ENCODE measurements around the gene CBARP. TPM values are rescaled to one million over a fixed set of nuclear protein-coding genes. Genes with fewer than 3 reads are reported as not detected.

The CBARP gene
- polyA plus RNA-seq, 1 of the 3 experiments (the other 2 are of a cell fraction), result 5.1 TPM

DNA sequence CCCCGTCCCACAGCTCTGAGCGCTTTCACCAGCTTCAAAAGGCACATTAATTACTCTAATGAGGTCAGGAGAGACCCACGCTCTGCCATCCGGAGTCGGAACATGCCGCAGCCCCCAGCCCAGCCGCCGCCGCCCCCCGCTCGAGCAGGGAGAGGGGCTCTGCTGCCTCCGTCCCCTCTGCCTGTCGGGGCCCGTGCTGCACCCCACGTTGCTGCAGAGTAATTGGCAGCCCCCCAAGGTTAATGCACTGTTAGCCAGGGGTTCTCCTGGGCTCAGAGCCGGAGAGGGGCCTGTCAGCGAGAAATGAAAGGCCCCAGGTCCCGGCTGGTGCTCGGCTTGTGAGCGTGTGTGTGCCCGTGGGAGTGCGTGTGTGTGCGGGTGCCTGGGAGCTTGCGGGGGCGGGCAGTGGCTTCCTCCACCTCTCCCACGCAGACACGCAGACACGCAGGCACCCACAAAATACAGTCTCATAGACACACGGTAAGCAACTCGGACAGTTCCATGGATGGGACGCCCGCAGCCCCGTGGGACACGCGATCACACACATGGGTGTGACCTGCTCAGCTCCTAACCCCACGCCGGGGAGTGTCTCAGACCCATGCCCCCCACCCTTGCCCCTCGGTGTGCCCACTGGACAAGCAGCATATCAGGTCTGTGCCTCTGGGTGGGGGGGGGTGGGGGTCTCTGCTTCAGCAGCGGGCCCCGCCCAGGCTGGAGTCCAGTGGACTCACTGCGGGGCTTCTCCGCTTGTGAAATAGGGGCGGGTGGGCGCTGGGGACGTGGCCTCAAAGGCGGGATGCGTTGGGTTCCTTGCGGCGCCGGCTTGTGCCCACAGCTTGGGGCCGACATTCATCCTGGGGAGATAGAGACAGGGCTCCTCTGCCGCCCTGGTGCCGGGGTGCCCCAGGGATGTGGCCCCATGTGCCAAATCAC is 43.1 kb upstream of the CBARP start:
- Histone ChIP-seq H3K9me3 (no peaks in the 10 kb centered on the region), H3K4me3 (ENCODE audit: low read depth in 2 of 2, low read length in 1 of 2) (no peak overlapping the region), H3F3A (replicated peaks; ENCODE audit: insufficient read depth) (peaks cover 27% of the 10 kb centered on the region), H2AFZ (ENCODE audit: low read depth) (no peak overlapping the region), H3K27me3 (ENCODE audit: insufficient read depth) (no peaks in the 10 kb centered on the region), H3K36me3 (replicated peaks in 1 of 2; ENCODE audit: control insufficient read depth in 1 of 2, insufficient read depth in 2 of 2, low read length in 1 of 2) (peaks cover 6 to 17% of the 10 kb centered on the region in 2 experiments), H3K9me2 (no peaks in the 10 kb centered on the region), H3K4me2 (no peak overlapping the region), H3K79me2 (ENCODE audit: insufficient read depth) (peaks cover 17% of the 10 kb centered on the region), H3K27ac (ENCODE audit: low read depth in 2 of 2, low read length in 1 of 2) (no peak overlapping the region), H4K20me1 (ENCODE audit: insufficient read depth) (peaks cover 5% of the 10 kb centered on the region), H3K9ac (no peak overlapping the region), H3K4me1 (ENCODE audit: control insufficient read depth in 1 of 2, insufficient read depth in 2 of 2, low read depth in 1 of 2, low read length in 1 of 2) (peaks cover 4 to 9% of the 10 kb centered on the region in 2 experiments; a peak in 1 of 4 replicates)
- TF ChIP-seq TCF12 (IDR thresholded peaks at IDR 0.05), result no peak
- TF ChIP-seq, protein P1, sequence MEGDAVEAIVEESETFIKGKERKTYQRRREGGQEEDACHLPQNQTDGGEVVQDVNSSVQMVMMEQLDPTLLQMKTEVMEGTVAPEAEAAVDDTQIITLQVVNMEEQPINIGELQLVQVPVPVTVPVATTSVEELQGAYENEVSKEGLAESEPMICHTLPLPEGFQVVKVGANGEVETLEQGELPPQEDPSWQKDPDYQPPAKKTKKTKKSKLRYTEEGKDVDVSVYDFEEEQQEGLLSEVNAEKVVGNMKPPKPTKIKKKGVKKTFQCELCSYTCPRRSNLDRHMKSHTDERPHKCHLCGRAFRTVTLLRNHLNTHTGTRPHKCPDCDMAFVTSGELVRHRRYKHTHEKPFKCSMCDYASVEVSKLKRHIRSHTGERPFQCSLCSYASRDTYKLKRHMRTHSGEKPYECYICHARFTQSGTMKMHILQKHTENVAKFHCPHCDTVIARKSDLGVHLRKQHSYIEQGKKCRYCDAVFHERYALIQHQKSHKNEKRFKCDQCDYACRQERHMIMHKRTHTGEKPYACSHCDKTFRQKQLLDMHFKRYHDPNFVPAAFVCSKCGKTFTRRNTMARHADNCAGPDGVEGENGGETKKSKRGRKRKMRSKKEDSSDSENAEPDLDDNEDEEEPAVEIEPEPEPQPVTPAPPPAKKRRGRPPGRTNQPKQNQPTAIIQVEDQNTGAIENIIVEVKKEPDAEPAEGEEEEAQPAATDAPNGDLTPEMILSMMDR (IDR thresholded peaks at IDR 0.05), result no peak
- TF ChIP-seq MEF2A (IDR thresholded peaks at IDR 0.05; ENCODE audit: borderline replicate concordance, low read depth), result no peak
- no peak for TF ChIP-seq TAF1 (IDR thresholded peaks at IDR 0.05; ENCODE audit: borderline replicate concordance, low read depth, low read length)
- TF ChIP-seq EZH2phosphoT487 (IDR thresholded peaks at IDR 0.05; ENCODE audit: borderline replicate concordance, low read depth), result no peak
- no peak for TF ChIP-seq SMC3 (IDR thresholded peaks at IDR 0.05; ENCODE audit: low read depth, low read length)
- TF ChIP-seq, protein P2, sequence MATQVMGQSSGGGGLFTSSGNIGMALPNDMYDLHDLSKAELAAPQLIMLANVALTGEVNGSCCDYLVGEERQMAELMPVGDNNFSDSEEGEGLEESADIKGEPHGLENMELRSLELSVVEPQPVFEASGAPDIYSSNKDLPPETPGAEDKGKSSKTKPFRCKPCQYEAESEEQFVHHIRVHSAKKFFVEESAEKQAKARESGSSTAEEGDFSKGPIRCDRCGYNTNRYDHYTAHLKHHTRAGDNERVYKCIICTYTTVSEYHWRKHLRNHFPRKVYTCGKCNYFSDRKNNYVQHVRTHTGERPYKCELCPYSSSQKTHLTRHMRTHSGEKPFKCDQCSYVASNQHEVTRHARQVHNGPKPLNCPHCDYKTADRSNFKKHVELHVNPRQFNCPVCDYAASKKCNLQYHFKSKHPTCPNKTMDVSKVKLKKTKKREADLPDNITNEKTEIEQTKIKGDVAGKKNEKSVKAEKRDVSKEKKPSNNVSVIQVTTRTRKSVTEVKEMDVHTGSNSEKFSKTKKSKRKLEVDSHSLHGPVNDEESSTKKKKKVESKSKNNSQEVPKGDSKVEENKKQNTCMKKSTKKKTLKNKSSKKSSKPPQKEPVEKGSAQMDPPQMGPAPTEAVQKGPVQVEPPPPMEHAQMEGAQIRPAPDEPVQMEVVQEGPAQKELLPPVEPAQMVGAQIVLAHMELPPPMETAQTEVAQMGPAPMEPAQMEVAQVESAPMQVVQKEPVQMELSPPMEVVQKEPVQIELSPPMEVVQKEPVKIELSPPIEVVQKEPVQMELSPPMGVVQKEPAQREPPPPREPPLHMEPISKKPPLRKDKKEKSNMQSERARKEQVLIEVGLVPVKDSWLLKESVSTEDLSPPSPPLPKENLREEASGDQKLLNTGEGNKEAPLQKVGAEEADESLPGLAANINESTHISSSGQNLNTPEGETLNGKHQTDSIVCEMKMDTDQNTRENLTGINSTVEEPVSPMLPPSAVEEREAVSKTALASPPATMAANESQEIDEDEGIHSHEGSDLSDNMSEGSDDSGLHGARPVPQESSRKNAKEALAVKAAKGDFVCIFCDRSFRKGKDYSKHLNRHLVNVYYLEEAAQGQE (IDR thresholded peaks at IDR 0.05; ENCODE audit: low read depth, low read length), result no peak
- TF ChIP-seq RFX5 (IDR thresholded peaks at IDR 0.05; ENCODE audit: low read length), result no peak
- TF ChIP-seq FOSL2 (IDR thresholded peaks at IDR 0.05; ENCODE audit: borderline replicate concordance, low read depth), result no peak
- TF ChIP-seq, protein P3, sequence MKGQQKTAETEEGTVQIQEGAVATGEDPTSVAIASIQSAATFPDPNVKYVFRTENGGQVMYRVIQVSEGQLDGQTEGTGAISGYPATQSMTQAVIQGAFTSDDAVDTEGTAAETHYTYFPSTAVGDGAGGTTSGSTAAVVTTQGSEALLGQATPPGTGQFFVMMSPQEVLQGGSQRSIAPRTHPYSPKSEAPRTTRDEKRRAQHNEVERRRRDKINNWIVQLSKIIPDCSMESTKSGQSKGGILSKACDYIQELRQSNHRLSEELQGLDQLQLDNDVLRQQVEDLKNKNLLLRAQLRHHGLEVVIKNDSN (IDR thresholded peaks at IDR 0.05; ENCODE audit: borderline replicate concordance, low read depth), result no peak
- no peak for TF ChIP-seq YY1 (IDR thresholded peaks at IDR 0.05; ENCODE audit: low read depth)
- TF ChIP-seq, protein P4, sequence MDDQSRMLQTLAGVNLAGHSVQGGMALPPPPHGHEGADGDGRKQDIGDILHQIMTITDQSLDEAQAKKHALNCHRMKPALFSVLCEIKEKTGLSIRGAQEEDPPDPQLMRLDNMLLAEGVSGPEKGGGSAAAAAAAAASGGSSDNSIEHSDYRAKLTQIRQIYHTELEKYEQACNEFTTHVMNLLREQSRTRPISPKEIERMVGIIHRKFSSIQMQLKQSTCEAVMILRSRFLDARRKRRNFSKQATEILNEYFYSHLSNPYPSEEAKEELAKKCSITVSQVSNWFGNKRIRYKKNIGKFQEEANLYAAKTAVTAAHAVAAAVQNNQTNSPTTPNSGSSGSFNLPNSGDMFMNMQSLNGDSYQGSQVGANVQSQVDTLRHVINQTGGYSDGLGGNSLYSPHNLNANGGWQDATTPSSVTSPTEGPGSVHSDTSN (IDR thresholded peaks at IDR 0.05), result no peak
- TF ChIP-seq ELF1 (IDR thresholded peaks at IDR 0.05), result no peak
- no peak for TF ChIP-seq MXI1 (IDR thresholded peaks at IDR 0.05; ENCODE audit: low read depth, low read length)
- no peak for TF ChIP-seq GABPA (IDR thresholded peaks at IDR 0.05; ENCODE audit: low read depth)
- ChIA-PET CTCF (interaction anchor here (1.0 to 3.5 kb wide), 12 partner anchors 13 to 210 kb away, joined by 3 to 26 read pairs (median 8); partner anchors contain the start of genes CIRBP and REEP6), POLR2A (interaction anchor here (0.7 kb wide), 1 partner anchor 9 kb away, joined by 3 read pairs; no protein-coding TSS in a partner anchor)
- 98% methylated on average over 27 of the region's 53 CpGs for WGBS (ENCODE audit: low lambda C conversion rate)
- DNase-seq, result no peak

Data from SK-N-SH (cell line).